Measurements from ENCODE around the gene WDFY2. TPM values are rescaled to one million over a fixed set of nuclear protein-coding genes. Genes with fewer than 3 reads are reported as not detected.

WDFY2 gene
- total RNA-seq, 1 experiment from 2014 or later = 26.4 TPM

GRCh38 chr13:51704399-51705313 lies 120.4 kb downstream of the WDFY2 start:
- Histone ChIP-seq H4K91ac (ENCODE audit: insufficient read length, low read depth, low read length) (no peak overlapping the region), H3K14ac (ENCODE audit: insufficient read depth, low read length) (no peak overlapping the region), H4K5ac (ENCODE audit: insufficient read length, low read depth, low read length) (no peak overlapping the region), H4K8ac (replicated peaks; ENCODE audit: insufficient read length, low read depth, low read length) (no peak overlapping the region), H3K4me2 (ENCODE audit: insufficient read depth, insufficient read length, low read length) (no peak overlapping the region), H2BK20ac (ENCODE audit: low read depth, low read length, poor library complexity, severe bottlenecking) (no peak overlapping the region), H3K27ac (ENCODE audit: insufficient read length, low read depth, low read length) (no peak overlapping the region), H3K56ac (ENCODE audit: insufficient read length, low read depth, low read length) (no peak overlapping the region), H3K23me2 (ENCODE audit: insufficient read length, low read depth, low read length, poor library complexity, severe bottlenecking) (no peaks in the 10 kb centered on the region), H2BK5ac (ENCODE audit: insufficient read length, low read length) (no peak overlapping the region), H2AFZ (ENCODE audit: low read length) (no peak overlapping the region), H3K4me1 (ENCODE audit: insufficient read depth, low read length) (no peaks in the 10 kb centered on the region), H2BK120ac (ENCODE audit: low read depth, low read length, poor library complexity, severe bottlenecking) (no peak overlapping the region), H4K20me1 (ENCODE audit: control insufficient read depth, insufficient read depth, insufficient read length) (no peaks in the 10 kb centered on the region), H2BK15ac (ENCODE audit: low read depth, low read length) (no peak overlapping the region), H3K18ac (ENCODE audit: insufficient read length, low read depth, low read length) (no peak overlapping the region), H3K23ac (ENCODE audit: insufficient read length, low read depth, low read length) (no peak overlapping the region), H3K9me3 (ENCODE audit: control insufficient read depth, low read depth, low read length) (no peaks in the 10 kb centered on the region), H3T11ph (ENCODE audit: low read length) (no peak overlapping the region), H3K4ac (ENCODE audit: low read depth, low read length) (no peak overlapping the region), H3K79me2 (ENCODE audit: insufficient read depth, low read length) (no peaks in the 10 kb centered on the region; the same call in 1 of the 2 replicates), H2BK12ac (ENCODE audit: insufficient read length, low read depth, low read length) (no peak overlapping the region), H2AK5ac (ENCODE audit: insufficient read length, low read length) (no peak overlapping the region), H3K9ac (ENCODE audit: extremely low read depth, insufficient read length, low read length) (no peak overlapping the region), H3K27me3 (ENCODE audit: insufficient read depth, low read length) (no peaks in the 10 kb centered on the region), H3K79me1 (ENCODE audit: insufficient read depth, low read depth, low read length, poor library complexity, severe bottlenecking) (no peaks in the 10 kb centered on the region)
- no peak for TF ChIP-seq CTCF (conservative IDR thresholded peaks at IDR 0.05)
- no peaks in the 10 kb centered on the region for H3K4me1 Mint-ChIP-seq
- peaks cover 20 to 37% (median 22%) of the 10 kb centered on the region in 3 experiments for H3K36me3 Mint-ChIP-seq (ENCODE audit: insufficient read depth in 1 of 3, low read depth in 3 of 3)
- no peak overlapping the region for H3K4me3 Mint-ChIP-seq
- WGBS (ENCODE audit: extremely low coverage, insufficient read length, low lambda C conversion rate) = no CpG with 5 or more reads among the region's 3 CpGs
- no peaks in the 10 kb centered on the region for H3K27me3 Mint-ChIP-seq (ENCODE audit: low read depth)
- H3K9me3 Mint-ChIP-seq = peaks cover 3 to 6% of the 10 kb centered on the region in 2 experiments; a peak in 4 of 5 replicates
- no peak for DNase-seq
- H3K27ac Mint-ChIP-seq = peak overlapping the region in 2 of 3 experiments; percentile 32 to 67; a peak in 3 of 7 replicates
